Measurements from ENCODE around the gene UBE2E1. TPM values are rescaled to one million over a fixed set of nuclear protein-coding genes. Genes with fewer than 3 reads are reported as not detected.
"Not testable (repeated sequence)": the region's sequence is repeated elsewhere in the genome, so short reads cannot be mapped to it uniquely, and the experiment has no call there.

UBE2E1 gene
- polyA plus RNA-seq, 12 donors: 76.4 to 112 (median 96.6) TPM; not detected in 1

- no peak for DNase-seq
Observed at GRCh38 chr3:23915537-23916108, 109.9 kb downstream of the UBE2E1 start.

GRCh38 chr3:23916152-23916885 lies 110.6 kb downstream of the UBE2E1 start:
- no peak for DNase-seq

GRCh38 chr3:23916886-23917678 lies 111.3 kb downstream of the UBE2E1 start, which contains the start of the genes NKIRAS1 and RPL15:
NKIRAS1 (minus strand) TSS chr3:23916990; CDS start chr3:23910904, 6,086 bp downstream.
RPL15 (plus strand) TSS chr3:23917132; CDS start chr3:23917860, 728 bp downstream.
- DNase-seq: peak; percentile 98

- peak; percentile 80 for DNase-seq
Observed at GRCh38 chr3:23917679-23918303, 112.0 kb downstream of the UBE2E1 start.

GRCh38 chr3:23918331-23918730 lies 112.6 kb downstream of the UBE2E1 start:
- DNase-seq: not testable (repeated sequence)

- no peak for DNase-seq
Observed at GRCh38 chr3:23919628-23920027, 113.9 kb downstream of the UBE2E1 start.

- DNase-seq: no peak
Observed at GRCh38 chr3:23920151-23920655, 114.4 kb downstream of the UBE2E1 start.

- DNase-seq: no peak
Observed at GRCh38 chr3:23921052-23921511, 115.3 kb downstream of the UBE2E1 start.

- DNase-seq: no peak
Observed at GRCh38 chr3:23923786-23924185, 118.0 kb downstream of the UBE2E1 start.

GRCh38 chr3:23926246-23926645 lies 120.5 kb downstream of the UBE2E1 start:
- no peak for DNase-seq

- no peak for DNase-seq
Observed at GRCh38 chr3:23926736-23927135, 121.0 kb downstream of the UBE2E1 start.

GRCh38 chr3:23928524-23928923 lies 122.8 kb downstream of the UBE2E1 start:
- DNase-seq: no peak

- no peak for DNase-seq
Observed at GRCh38 chr3:23931597-23931996, 125.8 kb downstream of the UBE2E1 start.

- DNase-seq: no peak
Observed at GRCh38 chr3:23932571-23932970, 126.8 kb downstream of the UBE2E1 start.

- no peak for DNase-seq
Observed at GRCh38 chr3:23934253-23934652, 128.5 kb downstream of the UBE2E1 start.

- no peak for DNase-seq
Observed at GRCh38 chr3:23937296-23937695, 131.5 kb downstream of the UBE2E1 start.

- no peak for DNase-seq
Observed at GRCh38 chr3:23938688-23939087, 132.9 kb downstream of the UBE2E1 start.

GRCh38 chr3:23940775-23941174 lies 135.0 kb downstream of the UBE2E1 start:
- no peak for DNase-seq
